Fibroblast of skin of scalp (primary cell): Measurements from ENCODE around the gene MAP2K6.
A peak's percentile ranks its signal among the peaks of the same experiment; 100 is the strongest.
"Not testable (repeated sequence)": the region's sequence is repeated elsewhere in the genome, so short reads cannot be mapped to it uniquely, and the experiment has no call there.

ENCODE experiments used
- DNase-seq: peaks from one replicate; pipeline ENCODE4 v3.0.0-alpha.2; 2013

Gene MAP2K6

GRCh38 chr17:69460963-69461922 is 46.7 kb downstream of the MAP2K6 start:
- DNase-seq, result no peak

DNA sequence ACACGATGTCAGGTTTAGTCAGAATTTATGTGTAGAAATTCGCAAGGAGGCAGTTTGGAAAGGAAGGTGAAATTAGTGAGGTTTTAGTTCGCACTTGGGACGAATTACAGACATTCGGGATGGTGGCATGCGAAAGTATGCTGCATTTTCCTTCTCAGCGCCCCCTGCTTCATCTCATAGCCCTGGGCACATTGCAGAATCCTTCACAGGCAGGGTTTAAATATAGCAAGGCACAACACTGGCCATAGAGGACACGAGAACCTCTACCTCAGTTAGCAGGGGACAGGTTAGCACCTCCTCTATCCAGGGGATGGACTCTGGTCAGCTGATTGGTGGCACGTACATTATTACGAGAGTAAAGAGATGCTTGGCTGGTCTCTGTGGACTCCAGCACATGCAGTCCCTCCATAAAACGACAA is 47.5 kb downstream of the MAP2K6 start:
- no peak for DNase-seq

DNA sequence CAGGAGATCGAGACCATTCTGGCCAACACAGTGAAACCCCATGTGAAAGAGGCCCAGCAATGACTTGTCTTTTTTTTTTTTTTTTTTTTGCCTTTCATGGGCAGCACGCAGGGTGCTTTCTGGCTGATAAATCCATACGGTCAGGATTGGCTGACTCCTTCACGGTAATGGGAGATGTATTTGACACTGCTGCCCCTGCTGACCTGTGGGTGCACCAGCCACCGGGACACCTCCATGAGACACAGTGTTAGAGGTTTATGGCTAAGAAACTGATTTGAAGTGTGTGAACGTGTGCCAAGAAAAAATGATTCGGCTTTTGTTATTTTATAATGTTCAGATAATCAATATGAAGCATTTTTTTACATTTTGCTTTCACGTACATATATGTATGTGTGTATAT is 48.4 kb downstream of the MAP2K6 start:
- no peak for DNase-seq

DNA sequence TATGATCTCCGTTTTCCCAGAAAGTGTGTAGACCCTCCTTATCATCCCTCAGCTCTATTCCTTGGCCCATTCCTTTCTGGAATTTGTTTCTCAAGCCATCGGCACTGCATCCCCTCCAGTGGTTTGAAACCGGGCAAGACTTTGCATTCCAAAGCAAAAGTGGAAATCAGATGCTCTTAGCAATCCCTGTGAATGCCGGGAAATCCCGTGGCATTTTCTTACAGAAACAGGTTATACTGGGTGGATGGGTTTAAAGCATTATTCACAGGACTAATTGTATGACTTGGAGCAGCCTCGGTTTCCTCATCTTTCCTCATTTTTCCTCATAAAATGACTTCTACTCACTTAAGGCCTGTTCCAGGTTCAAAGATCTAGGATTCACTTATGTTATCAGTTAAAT is 52.0 kb downstream of the MAP2K6 start:
- no peak for DNase-seq

DNA sequence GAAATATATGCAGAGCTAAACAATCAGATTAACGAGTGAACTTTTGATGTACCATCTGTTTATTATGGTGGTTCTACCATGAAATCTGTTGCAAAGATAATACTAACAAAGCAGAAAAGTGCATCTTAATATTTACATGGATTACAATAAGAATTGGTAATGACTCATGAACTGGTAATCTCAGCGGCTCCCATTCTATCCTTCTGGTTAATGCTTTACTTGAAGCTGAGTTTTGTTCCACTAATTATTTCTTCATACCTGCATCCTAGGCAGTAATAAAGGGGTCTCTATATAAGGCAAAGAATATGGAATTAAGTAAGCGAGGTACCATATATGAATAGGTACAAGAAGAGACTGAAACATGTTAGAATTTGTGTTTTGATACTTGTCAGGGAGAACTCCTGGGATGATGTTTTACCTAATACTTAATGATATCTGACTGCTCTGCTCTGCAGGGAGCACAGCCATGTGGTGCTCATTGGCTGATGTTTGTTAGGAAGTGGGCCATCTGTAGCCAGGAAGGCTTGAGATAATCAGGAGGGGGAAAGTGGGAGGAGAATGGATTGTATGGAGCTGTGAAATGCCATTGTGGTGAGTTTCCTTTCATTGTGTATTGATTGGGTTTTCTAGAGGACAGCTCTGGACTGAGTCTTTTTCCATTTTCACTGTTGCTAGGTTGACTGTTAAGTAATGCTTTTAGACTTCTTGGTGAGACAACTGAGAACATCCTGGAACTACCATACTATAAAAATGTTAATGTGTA is 52.6 kb downstream of the MAP2K6 start:
- DNase-seq, result peak; percentile 78

DNA sequence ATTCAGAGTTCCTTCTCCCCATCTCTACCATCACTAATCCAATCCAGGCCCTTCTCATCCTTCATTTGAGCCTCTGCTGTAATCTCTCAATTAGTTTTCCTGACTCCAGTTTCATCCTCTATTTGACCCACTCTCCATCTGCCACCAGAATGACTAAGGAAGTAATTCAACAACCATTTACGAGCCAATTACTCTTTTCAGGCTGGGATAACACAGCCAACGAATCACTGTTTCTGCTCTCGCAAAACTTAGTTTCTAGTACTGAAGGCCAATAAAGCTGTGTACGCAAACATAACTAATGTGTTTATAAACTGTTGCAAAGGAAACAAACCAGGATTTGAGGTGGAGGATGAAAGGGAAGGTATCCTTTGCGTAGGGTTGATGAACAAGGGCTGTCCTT is 53.7 kb downstream of the MAP2K6 start:
- DNase-seq, result no peak

- DNase-seq, result no peak
Measured at GRCh38 chr17:69470702-69471101, 56.2 kb downstream of the MAP2K6 start.

- no peak for DNase-seq
Measured at GRCh38 chr17:69471406-69471805, 56.9 kb downstream of the MAP2K6 start.

DNA sequence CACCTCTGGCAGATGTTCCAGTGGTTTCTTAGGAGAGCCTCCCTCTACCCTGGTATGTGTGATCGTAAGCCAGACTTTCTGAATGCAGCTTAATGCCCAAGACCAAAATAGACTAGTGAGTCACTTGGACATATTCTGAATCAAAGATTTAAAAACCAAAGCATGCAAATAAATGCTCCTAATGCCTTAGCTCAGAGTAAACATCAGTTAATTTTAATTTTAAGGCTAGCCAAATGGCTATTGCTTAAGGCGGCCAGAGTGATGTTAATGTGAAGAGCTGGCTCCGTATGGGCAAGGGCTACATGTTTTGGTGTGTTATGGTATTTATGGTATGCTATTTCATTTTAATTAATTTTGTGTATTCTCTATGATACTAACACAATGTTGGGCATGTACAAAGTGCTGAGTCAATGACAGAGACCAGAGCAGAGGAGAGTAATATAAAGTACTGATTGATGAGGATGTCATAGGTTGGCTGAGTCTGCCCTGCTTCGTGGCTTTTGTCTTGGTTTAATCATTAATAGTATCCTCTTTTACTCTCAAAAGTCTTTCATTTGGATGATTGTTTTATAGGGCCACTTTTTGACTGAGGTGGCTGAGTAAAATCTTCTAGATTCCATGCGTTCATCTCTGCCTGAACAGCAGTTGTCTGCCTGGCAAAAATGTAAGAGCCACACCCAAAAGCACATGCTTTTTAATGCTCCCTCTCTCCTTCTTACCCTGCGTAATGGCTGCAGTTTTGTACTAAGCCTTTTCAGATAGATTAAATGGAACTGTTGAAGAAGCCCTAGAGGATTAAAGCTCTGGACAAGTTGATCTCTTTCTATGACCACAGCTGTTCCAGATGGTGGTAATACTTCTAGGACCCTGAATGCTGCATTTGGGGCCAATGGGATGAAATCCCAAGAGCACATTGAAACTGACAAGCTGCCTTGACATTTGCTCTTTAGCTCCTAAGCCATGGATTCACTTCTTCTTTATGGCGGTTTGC is 59.6 kb downstream of the MAP2K6 start:
- DNase-seq, result peak; percentile 74

DNA sequence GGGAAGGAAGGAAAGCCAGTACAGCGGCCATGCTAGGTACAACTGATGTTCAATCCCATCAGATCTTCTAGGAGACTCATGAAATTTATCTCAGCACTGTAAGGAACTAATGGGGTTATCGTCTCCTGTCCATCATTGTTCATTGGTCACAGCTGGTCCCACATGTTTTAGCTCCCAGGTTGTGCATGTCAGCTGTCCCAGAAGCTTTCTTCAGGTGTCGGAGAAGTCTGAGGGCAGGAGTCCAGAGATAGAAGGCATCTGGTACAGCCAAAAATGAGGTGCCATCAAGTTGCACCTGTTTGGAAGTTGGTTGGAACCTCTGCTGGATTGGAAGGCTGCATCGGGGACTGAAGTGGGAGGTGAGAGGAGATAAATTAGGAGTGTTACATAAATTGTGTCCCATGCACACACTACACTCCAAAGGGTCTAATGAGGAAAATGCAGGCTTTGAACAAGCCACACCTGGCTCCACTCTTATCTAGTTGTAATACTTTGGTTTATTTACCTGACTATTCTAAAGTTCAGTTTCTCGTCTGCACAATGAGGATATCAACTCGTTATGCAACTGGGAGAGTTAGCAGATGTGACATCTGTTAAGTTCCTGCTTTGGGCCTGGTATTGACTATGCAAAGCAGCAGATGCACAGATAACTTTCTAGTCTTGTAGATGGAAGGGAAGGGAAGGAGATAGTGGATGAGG is 62.9 kb downstream of the MAP2K6 start:
- no peak for DNase-seq

GRCh38 chr17:69477903-69478266 is 63.4 kb downstream of the MAP2K6 start:
- no peak for DNase-seq

GRCh38 chr17:69478916-69479315 is 64.4 kb downstream of the MAP2K6 start:
- DNase-seq, result no peak

DNA sequence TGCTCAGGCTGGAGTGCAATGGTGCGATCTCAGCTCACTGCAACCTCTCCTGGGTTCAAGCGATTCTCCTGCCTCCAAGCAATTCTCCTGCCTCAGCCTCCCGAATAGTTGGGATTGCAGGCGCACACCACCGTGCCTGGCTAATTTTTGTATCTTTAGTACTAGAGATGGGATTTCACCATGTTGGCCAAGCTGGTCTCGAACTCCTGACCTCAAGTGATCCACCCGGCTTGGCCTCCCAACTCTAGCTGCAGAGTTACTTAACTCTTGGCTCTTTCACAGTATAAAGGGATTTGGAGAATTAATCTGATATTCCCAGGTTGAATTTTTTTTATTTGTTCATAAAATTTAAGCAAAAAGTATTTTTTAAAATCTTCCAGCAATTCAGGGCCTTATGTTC is 65.3 kb downstream of the MAP2K6 start:
- DNase-seq, result not testable (repeated sequence)

- no peak for DNase-seq
Measured at GRCh38 chr17:69480245-69480644, 65.7 kb downstream of the MAP2K6 start.

GRCh38 chr17:69485251-69485661 is 70.8 kb downstream of the MAP2K6 start:
- DNase-seq, result no peak

GRCh38 chr17:69485901-69486643 is 71.6 kb downstream of the MAP2K6 start:
- DNase-seq, result no peak

- DNase-seq, result no peak
Measured at GRCh38 chr17:69486779-69487637, 72.5 kb downstream of the MAP2K6 start.

DNA sequence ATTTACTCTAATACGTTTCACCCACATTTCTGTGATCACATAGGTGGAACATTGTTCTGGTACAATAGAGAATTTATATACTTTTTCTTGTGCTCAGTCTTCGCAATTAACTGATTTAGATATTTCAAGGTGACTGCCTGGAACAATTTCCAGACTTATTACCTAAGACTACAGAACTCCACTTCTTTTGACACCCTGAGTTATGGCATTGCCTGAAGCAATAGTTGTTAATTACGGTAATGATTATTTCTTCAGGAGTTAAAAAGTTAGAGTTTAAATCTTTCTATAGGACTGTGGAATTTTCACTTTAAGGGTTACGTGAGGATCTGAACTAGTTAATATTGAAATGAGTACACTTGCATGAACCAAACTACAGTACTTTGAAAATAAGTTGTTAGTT is 74.8 kb downstream of the MAP2K6 start:
- DNase-seq, result no peak

- peak; percentile 93 for DNase-seq
Measured at GRCh38 chr17:69492410-69493071, 78.0 kb downstream of the MAP2K6 start.

- DNase-seq, result no peak
Measured at GRCh38 chr17:69495787-69496186, 81.3 kb downstream of the MAP2K6 start.
